GM18507 (cell line): ENCODE results near the gene PDE4A.

Experiments used
- DNase-seq: peaks from one replicate; pipeline ENCODE4 v3.0.0; 2011; ENCODE audit warnings: low read depth; ENCODE audit not compliant: insufficient read length; ENCODE audit errors: extremely low spot score
- FAIRE-seq: peaks from 2 replicates; lab custom pipeline; 2011; peaks lifted over from hg19 to GRCh38; lab: Jason Lieb, UNC

The PDE4A gene

DNA sequence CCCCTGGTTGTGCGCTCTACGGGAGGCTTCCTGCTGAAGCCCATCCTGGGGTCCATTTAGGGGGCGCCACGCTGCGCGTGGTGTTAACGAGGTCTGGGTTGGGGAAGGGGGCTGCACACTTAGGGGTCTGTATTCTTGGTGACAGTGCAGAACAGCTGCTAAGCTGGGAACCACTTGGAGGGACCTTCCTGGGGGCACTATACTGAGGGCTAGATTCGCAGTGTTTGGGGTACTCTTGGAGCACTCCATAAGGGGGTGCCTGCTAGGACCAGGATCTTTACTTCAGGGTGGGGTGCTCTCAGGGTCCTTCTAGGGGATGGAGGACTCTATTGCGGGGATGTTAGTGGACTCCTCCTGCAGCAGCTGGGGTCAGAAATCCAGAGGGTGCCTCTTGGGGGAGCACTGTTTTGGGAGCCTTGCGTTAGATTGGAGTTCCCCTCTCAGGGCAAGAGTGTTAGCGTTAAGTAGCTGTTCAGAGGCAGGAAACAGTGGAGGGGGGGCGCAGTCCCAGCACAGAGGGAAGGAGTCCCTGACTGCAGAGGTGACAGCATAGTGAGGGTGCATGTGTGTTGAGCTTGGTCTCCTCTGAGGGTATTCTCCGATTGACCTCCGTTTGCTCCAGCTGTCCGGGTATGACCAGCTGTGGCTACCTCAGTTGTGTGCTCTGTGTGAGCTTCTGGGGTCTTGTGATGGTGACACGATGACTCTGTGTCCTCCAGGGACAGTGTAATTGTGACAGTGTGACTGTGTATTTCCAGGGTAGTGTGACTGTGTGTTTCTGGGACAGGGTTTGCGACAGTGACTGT is 1.1 kb downstream of the PDE4A start:
- no peak for FAIRE-seq
- no peak for DNase-seq

DNA sequence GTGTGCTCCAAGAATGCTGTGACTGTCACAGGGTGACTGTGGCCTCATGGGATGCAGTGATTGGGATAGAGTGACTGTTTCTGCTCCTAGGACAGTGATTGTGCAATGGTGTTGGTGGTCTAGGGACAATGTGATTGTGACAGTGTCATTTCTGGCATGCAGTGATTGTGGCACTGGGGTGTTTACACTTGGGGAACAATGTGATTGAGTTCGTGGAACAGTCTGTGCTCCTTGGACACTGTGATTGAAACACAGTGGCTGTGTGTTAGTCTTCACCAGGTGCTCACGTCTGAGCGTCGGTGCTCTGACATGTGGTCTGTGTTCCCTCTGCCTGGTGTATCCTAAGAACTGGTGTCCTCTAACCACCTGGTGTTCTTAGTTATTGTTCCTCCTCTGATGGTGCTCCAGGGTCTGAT is 1.7 kb downstream of the PDE4A start:
- DNase-seq (no peak), FAIRE-seq (no peak)

DNA sequence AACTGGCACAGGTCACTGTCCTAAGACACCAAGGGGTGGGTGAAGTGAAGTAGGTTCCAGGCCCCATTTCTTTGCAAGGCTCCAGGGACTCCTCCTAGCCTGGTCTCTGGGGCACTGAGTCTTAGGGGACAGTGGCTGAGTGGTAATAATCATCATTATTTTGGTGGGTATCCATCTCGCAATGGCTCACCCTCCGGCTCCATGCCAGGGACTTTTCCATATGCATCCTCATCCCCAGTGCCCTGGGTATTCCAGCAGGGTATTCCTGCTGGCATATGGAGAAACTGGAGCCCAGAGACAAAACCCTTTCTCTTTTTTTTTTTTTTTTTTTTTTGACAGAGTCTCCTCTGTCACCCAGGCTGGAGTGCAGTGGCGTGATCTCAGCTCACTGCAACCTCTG is 2.5 kb downstream of the PDE4A start:
- no peak for DNase-seq
- FAIRE-seq = no peak

DNA sequence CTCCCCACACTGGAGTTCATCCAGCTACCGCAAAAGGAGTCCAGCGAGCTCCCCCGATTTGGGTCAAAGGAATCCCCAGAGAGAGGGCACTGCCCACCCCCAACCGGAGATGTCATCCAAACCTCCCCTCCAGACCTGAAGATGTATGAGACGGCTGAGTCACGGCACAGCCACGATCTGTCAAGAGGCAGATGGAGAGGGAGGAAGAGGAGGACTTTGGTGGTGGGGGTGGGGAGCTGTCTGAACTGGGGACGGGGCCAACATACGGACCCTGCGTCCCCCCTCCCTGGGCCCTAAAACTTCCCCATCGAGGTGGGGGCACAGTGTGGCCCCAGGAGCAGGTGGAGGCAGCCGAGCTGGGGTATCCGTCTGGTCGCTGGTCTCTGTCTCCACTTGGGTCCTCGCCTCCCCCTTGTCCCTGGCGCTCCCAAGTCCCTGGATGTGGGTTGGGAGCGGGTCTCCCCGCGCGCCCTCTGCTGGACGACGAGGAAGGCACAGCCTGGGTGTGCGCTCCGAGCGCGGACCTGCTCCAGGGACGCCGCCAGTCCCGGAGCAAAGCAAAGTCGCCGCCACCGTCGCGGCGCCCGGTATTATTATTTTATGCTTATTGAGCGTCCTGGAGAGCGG is 3.8 kb downstream of the PDE4A start:
- no peak for DNase-seq

DNA sequence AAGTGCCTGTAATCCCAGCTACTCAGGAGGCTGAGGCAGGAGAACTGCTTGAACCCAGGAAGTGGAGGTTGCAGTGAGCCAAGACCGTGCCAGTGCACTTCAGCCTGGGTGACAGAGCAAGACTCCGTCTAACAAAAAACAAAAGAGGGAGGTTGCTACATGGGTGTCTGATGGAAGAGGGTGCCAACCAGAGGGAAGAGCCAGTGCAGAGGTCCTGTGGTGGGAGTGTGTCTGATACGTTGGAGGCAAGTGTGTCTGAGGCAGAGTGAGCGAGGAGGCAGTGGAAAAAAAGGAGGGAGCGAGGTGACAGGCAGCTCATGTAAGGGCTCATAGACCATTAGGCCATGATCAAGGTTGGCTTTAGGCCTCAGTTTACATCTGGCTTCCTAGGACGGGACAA is 6.8 kb downstream of the PDE4A start:
- DNase-seq (no peak), FAIRE-seq (no peak)

More for the DNA sequence above, 3.8 kb downstream of the PDE4A start:
- FAIRE-seq = peak; percentile 5

DNA sequence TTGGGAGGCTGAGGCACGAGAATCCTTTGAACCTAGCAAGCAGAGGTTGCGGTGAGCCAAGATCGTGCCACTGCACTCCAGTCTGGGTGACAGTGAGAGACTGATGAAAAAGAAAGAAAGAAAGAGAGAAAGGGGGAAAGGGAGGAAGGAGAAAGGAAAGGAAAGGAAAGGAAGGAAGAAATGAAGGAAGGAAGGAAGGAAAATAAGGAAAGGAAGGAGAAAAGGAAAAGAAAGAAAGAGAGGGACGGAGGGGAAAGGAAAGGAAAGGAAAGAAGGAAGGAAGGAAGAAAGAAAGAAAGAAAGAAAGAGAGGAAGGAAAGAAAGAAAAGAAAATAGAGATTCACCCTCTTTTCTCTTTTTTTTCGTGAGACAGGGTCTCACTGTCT is 8.7 kb downstream of the PDE4A start:
- no peak for DNase-seq
- FAIRE-seq = no peak

DNA sequence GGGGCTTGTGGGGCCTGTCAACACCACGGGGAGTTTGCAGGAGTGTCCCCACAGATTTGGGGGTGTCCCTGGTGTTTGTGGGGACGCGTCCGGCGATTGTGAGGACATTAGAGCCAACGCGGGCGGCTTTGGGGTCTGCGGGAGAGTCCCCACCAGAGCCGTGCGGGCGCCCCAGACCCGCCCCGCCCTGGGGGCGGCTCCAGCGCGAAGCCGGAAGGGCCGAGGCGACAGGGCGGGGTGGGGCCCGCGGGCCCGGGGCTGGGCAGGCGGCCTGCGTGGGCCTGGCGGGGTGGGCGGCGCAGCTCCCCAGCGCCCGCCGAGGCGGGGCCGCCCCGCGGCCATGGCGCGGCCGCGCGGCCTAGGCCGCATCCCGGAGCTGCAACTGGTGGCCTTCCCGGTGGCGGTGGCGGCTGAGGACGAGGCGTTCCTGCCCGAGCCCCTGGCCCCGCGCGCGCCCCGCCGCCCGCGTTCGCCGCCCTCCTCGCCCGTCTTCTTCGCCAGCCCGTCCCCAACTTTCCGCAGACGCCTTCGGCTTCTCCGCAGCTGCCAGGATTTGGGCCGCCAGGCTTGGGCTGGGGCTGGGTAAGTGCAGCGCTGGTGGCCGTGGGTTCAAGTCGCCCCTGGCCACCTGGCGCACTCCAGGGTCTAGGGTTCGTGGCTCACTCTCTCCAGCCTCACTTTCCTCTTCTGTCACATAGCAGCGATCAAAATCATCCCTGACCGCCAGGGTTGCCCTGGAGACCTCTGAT is 10.3 kb downstream of the PDE4A start:
- FAIRE-seq (no peak), DNase-seq (no peak)

DNA sequence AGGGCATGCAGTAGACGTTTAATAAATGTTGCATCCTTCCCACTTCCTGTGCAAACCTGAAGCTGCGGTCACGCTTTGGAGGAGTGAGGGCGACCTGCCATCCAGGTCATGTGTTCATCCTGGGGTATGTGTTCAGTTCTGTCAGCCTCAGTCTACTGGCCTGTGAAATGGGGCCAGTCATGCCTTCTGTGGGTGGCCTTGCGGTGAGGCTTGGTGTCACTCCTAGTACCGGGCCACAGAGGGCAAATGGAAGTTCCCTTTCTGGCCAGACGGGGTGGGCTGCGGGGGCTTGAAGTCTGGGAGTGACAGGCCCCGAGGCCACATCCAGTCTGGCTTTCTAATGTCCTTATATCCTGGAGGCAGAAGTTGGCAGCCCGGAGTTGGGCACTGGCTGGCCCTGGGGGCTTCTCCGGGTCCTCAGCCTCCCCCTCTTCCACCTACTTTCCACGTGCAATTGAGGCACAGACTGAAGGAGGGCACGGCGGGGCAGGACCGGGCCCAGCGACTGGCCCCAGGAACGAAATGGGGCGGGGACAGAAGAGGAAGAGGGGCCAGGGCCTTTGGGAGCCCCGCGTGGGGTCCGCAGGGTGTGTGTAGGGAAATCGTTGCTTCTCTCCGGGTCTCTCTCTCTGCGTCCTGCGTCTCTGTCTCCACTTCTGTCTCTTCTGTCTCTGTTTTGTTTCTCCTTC is 11.1 kb downstream of the PDE4A start:
- DNase-seq (no peak), FAIRE-seq (peak; percentile 92)

DNA sequence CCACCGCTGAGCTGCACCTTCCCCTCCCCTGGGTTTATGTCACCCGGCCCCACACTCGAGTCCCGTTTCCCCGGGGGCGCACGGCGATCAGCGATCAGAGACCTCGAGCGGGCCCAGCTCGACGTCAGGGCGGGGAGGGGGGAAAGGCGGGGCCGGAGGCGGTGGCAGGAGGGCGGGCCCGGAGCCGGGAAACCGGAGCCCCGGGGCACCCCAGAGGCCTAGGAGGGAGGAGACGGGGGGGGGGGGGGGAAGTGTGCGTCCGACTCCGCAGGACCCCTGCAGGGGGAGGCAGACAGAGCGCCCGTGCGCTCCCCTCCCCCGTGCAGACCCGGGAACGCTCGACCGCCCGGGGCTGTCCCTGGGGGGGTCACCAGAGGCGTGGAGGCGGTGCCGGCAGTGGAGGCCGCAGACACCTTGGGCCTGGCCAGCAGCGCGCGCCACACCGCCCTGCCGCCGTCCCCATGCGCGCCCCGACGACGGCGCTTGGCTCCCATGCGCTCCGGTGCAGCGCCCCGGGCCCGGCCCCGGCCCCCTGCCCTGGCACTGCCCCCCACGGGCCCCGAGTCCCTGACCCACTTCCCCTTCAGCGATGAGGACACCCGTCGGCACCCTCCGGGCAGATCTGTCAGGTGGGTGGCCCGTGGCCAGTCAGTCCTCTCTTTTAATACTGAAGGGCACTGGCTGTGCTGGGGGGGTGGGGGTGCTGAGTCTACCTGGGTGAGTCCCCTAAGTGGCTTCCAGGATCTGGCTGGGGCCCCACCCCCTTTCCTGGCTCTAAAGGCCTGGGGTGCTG is 11.8 kb downstream of the PDE4A start:
- DNase-seq = no peak
- FAIRE-seq = no peak

DNA sequence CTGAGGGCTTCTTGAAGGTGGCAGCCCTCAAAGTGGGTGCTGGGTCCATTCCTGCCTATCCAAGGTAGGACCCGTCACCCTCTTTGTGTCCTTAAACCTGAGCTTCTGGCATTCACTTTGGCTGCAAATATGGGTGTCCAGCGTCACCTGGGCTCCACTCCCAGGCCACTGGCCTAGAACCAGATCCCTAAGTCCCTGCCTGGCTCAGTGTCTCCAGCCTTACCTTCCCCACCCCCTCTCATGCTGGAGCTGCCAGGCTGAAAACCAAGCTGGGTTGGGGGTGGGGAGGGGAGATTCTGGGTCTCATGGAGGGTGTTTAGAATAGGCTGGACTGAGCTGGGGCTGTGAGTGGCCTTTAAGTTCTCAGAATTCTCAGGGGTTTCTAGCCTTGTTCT is 12.4 kb downstream of the PDE4A start:
- DNase-seq = no peak
- no peak for FAIRE-seq

DNA sequence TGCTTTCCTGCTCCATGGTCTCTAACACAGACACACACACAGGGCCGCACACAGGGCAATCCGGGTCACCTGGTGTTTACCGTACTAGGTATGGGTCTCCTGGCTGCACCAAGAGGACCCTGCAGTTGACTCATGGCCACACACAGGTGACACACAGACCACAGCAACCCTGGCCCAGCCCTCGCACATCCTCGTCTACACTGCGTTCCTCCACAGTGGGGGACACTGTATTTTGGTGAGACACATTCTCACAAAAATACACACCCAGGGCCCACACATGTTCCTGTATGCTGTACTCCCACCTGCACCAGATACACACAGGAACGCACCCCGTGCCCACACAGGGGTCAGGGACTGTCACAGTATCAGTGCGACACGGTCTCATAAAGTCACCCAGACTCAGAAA is 12.8 kb downstream of the PDE4A start:
- FAIRE-seq = no peak
- no peak for DNase-seq

DNA sequence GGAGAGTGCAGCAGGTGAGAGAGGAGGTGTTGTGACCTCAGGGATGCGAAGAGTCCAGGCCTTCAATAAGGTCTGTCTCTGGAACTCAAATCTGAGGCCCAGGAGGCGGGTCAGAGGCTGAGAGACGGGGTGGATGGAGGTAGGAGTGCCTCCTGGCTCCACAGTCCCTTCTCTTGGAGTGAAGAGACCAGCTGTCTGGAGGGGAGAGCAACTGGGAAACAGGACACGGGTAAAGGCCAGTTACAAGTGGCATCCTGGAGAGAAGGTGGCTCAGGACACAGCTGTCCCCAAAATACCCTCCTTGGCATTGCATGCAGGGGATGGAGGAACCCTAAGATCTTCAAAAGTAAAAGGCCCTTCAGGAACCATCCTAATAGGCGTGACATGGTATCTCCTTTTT is 19.2 kb downstream of the PDE4A start:
- DNase-seq = no peak
- no peak for FAIRE-seq

DNA sequence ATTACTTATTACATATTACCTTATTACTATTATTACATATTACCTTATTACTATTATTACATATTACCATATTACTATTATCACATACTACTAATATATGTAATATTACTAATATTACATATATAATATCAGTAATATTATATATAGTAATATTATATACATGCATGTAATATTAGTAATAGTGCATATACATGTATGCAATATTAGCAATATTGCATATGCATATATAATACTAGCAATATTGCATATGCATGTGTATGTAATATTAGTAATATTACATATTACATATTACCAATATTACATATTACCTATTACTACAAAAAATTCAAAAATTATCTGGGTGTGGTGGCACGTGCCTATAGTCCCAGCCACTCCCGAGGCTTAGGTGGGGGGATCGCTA is 22.4 kb downstream of the PDE4A start:
- FAIRE-seq = no peak
- DNase-seq = no peak

DNA sequence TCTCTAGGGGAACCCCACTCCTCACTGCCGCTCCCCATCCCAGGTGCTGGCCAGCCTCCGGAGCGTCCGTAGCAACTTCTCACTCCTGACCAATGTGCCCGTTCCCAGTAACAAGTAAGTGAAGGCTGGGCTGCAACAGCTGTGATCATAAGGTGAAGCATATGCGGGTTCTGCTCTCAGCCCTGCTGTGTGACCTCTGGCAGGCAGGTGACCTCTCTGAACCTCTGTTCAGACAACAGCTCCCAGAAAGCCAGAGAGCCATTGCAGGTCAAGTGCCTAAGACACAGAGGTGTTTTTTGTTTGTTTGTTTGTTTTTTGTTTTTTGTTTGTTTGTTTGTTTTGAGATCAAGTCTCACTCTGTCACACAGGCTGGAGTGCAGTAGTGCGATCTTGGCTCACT is 28.7 kb downstream of the PDE4A start:
- no peak for DNase-seq
- FAIRE-seq = no peak

DNA sequence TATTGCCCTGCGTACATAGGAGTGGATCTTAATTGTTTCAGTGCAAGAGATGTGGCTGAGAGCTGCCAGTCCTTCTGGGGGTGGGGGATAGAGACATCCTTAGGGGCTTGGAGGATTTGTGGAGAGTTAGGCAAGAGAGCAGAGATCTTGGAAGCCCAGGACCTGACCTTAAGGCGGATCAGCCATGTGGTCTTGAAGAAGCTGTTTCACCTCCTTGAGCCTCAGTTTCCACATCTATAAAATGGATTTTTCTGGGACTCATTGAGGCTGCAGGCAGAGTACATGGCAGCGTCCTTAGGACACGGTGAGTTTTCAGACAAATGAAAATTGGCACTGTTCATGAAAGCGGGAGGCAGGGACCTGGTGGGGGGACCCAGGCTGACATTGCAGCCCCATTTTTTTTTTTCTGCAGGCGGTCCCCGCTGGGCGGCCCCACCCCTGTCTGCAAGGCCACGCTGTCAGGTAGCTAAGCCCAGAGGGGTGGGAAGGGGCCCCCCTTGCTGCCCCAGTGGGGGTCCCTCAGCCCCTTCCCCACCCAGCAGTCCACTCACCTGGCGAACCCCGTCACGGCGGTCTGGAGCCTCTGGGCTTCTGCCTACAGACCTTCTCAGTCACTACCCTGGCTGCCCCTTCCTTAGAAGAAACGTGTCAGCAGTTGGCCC is 30.0 kb downstream of the PDE4A start:
- no peak for DNase-seq
- FAIRE-seq = no peak

DNA sequence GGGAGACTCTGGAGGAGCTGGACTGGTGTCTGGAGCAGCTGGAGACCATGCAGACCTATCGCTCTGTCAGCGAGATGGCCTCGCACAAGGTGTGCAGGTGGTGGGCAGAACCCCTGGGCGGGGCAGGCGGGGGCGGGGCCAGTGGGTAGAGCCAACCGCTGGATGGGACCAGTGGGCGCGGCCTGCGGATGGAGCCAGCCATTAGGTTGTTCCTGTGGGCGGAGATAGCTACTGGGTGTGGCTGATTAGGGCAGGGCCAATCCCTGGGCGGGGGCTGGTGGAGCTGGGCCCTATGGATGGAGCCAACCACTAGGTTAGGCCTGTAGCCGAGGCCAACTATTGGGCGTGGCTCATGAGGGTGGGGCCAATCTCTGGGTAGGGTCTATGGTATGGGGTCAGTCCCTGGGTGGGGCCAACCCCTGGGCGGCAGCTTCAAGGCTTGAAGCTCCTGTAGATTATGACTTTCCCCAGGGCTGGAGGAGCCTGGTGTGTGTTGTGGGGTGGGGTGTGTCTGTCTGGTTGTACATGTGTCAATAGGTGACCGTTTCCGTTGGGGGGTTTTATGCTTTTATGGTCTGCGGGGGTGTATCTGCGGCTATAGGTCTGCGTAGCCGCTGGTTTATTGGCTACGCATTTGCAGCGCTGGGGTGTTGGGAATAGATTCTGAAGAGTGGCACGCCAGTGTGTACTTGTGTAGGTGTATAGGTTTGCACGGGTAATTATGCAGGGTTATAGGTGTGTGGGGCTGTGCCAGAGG is 30.7 kb downstream of the PDE4A start:
- no peak for FAIRE-seq
- DNase-seq = no peak

DNA sequence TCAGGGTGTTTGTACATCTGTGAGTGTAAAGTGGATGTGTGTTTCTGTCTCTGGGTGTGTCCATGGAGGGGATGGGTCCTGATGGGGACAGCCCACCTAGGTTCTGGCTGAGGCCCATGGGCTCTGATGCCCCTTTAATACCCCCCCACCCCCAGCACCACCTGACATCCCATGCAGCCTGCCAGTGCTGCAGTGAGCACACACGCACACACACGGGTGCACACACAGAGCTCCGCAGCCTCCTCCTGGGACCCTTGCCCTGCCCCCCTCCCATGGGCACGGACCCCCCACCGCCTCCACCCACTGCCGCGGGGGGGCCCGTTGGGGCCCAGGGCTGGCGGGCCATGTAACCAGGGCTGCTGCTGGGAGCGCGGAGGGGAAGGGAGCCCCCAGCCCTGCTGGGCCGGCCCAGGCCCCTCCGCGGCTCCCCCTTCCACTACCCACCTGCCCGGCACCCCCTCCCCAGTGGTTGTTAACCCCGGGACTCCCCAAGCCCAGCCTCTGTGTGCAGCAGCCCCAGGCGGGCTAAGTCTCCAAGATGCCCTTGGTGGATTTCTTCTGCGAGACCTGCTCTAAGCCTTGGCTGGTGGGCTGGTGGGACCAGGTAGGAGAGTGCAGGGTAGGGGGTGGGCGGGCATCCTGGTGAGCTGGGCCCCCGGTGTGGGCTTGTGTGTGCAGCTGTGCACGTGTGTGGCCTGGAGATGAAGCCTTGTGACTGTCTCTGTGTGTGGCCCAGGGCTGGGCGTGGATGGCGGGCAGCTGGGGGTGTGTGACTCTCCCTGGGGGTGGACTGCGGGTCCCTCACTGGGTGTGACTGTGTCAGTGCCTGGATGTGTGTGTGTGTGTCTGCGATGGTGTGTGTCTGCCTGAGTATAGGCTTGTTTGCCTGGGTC is 32.6 kb downstream of the PDE4A start:
- FAIRE-seq (no peak), DNase-seq (no peak)
